ENCODE measurements around the gene MIX23.
A peak's percentile ranks its signal among the peaks of the same experiment; 100 is the strongest.
"Not testable (repeated sequence)": the region's sequence is repeated elsewhere in the genome, so short reads cannot be mapped to it uniquely, and the experiment has no call there.

The MIX23 gene

GRCh38 chr3:122392868-122393844 lies 10.1 kb upstream of the MIX23 start:
- peak; percentile 56 for DNase-seq

GRCh38 chr3:122391681-122392446 lies 8.8 kb upstream of the MIX23 start:
- DNase-seq: no peak

DNA sequence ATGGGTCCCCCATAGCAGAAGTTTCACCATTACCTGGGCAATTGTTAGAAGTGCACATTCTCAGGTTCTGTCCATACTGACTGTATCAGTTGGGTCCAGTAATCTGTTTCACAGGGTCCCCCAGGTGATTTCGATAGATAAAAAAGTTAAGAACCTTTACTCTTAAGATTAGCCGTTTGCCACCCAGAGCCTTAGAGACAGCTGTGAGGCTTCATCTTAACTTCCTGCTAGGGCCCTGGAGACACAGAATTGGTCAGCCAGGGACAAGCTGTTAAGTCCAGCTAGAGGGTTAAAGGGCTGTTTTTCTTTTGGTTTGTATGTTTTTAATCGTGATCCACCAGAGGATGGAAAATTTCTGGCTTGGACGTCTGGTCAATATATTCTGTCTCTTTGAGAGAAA lies 7.6 kb upstream of the MIX23 start:
- no peak for DNase-seq

- no peak for DNase-seq
Measured at GRCh38 chr3:122389892-122390291, 6.9 kb upstream of the MIX23 start.

- DNase-seq: no peak
Measured at GRCh38 chr3:122389197-122389596, 6.2 kb upstream of the MIX23 start.

DNA sequence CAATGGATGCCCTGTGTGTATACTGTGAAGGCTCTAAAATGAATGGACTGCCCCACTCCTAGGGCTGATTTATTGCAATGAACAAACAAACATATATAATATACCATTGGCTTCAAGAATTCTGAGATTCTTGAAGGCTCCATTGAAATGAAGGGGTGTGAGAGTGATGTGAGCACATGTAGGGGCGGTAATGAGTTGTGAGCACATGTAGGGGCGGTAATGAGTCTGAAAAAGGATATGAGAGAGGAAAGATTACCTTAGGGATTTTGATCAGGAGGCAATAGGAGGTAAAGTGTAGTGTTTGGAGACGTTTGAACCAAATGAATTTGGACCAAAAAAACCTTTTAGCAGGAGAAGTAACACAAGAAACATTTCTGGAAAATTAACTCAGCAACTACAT lies 4.7 kb upstream of the MIX23 start:
- no peak for DNase-seq

DNA sequence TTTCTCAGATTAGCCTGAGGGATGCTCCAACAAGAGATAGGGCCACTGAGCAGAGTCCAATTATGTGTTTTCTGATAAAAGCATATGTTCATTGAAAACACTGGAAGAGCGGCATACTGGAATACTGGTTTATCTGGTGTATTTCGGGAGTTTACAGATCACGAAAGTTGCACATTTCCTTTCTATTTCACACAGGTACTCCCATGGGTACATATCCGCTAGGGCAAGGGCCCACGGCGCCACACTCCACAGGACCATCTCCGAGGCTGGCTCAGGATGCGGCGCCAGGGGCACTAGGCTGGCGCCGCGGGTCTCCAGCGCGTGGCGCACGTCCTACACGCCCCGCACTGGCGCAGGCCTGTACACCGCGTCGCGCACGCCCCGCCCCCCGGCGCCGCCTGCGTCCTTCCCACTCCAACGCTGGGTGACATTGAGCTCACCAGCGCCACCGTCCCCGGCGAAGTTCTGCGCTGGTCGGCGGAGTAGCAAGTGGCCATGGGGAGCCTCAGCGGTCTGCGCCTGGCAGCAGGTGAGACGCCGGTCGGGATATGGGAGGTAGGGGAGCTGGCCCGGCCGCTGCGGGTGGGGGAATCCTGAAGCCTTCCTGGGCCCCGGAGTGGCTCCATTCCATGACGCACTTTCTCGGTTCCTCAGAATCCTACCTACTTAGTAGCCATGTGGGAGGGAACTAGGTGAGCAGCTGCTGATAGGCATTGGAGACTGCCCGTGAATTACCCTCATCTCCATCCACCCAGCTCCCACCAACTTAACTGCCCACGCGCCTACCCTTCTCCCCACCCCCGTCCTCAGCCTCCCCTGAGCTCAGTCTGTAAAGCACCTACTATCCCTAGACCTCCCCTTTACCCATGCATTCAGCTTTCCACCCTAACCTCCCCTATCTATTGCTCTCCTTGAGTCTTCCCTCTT lies 1.0 kb upstream of the MIX23 start, which contains the start of gene FAM162A:
Gene FAM162A (plus strand): TSS at position 412 of the 927 bp plus-strand sequence. CDS start 84 bp downstream, at position 496.
- peak; percentile 87 for DNase-seq

- no peak for DNase-seq
Measured at GRCh38 chr3:122377975-122378374, 5.1 kb downstream of the MIX23 start.

DNA sequence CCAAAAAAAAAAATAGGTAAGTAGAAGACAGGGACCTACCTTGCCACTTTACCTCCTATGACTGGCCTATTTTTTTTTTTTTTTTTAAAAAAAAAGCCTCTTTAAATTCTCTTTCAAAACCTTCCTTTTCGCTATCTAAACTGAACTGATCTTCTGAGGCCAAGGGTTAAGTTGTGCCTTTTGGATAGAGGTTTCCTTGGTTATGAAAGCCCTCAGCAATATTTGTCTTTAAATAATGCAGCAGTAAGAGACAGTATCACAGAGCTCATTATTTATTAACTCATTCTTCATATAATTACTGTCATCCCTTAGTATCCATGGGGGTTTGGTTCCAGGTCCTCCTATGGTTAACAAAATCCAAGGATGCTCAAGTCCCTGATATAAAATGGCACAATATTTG lies 9.0 kb downstream of the MIX23 start:
- no peak for DNase-seq

DNA sequence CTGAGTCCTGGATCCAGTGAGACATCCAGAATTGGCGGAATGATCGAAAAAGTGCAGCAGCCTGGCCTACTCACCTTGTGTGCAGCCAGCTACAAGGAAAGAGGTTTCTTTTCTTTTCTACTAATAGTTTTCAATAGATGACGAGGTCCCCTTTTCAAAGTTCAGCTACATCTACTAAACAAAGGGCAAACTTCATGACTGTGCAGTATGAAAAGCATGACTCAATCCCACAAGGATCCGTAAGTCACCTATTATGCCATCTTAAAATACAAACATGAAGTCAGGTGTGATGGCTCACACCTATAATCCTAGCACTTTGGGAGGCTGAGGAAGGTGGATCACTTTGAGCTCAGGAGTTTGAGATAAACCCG lies 16.7 kb downstream of the MIX23 start:
- no peak for DNase-seq

DNA sequence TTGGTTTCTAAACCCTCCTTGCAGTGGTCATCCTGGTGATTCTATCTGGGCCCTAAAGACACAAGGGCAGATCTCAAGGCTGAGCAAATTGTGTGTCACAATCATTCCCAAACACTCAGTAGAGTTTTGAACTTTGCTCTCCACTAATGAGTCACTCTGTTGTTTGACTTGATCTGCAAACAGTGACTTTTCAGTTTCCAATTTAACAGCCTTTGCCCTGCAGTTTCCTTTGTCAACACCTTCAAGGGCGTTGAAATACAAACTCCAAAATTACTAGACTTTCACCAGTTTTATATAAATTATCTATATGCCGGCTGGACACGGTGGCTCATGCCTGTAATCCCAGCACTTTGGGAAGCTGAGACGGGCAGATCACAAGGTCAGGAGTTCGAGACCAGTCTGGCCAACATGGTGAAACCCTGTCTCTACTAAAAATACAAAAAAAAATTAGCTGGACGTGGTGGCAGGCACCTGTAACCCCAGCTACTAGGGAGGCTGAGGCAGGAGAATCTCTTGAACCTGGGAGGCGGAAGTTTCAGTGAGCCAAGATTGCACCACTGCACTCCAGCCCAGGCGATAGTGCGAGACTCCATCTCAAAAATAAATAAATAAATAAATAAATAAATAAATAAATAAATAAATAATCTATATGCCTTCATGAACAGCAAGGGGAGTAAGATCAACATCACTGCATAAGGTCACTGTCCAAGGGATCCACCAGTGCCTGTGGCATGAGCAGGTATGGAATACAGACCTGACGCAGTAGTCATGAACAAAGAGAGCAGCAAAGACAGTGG lies 17.3 kb downstream of the MIX23 start:
- DNase-seq: not testable (repeated sequence)

- no peak for DNase-seq
Measured at GRCh38 chr3:122365073-122365472, 18.0 kb downstream of the MIX23 start.

GRCh38 chr3:122364490-122364889 lies 18.5 kb downstream of the MIX23 start:
- no peak for DNase-seq

DNA sequence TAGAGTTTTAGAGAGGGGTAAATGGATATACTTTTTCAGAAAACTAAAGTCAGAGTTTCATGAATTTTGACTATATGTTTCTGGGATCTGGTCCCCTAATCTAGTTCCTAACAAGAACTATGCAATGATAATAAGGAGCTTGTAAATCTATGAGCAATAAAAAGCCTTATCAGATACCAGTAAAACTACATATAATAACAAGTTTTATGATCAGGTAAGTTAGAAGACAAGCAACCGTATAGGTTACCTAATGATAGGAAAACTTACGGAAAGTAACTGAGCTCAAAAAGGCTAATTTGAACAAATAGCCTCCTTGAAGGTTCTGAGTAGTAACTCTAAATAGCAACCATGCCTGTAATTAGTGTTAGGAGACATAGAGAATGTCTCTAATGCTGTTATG lies 21.0 kb downstream of the MIX23 start:
- DNase-seq: no peak

DNA sequence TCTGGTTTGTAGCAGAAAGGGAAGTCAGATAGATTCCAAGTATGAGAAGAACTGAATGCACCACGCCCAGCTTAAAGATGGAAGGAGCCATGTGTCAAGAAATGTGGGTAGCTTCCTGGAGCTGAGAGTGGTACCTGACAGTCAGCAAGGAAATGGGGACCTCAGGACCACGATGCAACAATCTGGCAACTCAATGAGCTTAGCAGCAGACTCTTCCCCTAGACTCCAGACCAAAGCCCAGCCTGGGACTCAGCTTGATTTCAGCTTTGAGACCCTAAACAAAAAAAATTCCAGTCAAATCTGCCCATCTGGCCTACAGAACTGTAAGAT lies 24.4 kb downstream of the MIX23 start:
- DNase-seq: no peak

- DNase-seq: peak; percentile 24
Measured at GRCh38 chr3:122357828-122358702, 25.0 kb downstream of the MIX23 start.

DNA sequence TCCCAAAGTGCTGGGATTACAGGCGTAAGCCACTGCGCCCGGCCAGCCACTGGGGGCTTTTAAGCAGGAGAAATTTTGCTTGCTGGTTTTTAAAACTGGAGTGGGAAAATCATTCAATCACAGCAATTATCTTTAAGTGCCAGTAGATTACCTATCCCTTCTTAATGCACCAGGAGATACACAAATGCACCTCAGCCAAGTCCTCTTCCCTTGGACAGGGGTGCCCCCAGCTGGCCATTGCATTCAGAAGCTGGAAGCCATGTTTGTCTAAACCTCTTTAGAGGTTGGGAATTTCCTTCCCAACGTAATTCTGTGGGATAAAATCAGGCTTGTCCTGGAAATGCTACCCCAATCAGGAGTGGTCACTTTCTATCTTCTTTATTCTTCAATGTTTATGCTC lies 26.6 kb downstream of the MIX23 start:
- DNase-seq: peak; percentile 24

DNA sequence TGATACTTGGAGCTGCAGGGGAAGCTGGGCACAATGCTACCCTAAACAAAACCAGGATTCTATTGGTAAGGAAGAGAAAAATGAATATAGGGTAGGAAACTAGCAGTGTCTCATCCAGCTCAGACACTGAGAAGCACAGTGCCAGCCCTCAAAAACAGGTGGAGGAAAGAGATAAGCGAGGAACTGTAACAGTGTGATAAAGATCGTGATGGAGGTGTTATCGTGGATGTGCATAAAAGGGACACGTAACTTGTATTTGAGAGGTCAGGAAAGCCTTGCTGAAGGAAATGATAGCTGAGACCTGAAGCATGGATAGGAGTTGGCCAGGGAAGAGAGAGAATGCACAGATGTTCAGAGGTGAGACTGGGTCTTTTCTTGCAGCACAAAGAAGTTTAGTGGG lies 27.4 kb downstream of the MIX23 start:
- DNase-seq: no peak

GRCh38 chr3:122353893-122354401 lies 29.1 kb downstream of the MIX23 start:
- no peak for DNase-seq

GRCh38 chr3:122353215-122353614 lies 29.8 kb downstream of the MIX23 start:
- no peak for DNase-seq

- DNase-seq: no peak
Measured at GRCh38 chr3:122351612-122352011, 31.4 kb downstream of the MIX23 start.
